T-helper 2 cell (primary cell): ENCODE measurements around the gene FAM120B.
"Not testable (repeated sequence)": the region's sequence is repeated elsewhere in the genome, so short reads cannot be mapped to it uniquely, and the experiment has no call there.

Experiments used
- DNase-seq, 5 experiments: peaks; one replicate each; pipeline versions ENCODE4 v3.0.0 to v3.0.0-alpha.2; 2012 to 2022

FAM120B gene

DNA sequence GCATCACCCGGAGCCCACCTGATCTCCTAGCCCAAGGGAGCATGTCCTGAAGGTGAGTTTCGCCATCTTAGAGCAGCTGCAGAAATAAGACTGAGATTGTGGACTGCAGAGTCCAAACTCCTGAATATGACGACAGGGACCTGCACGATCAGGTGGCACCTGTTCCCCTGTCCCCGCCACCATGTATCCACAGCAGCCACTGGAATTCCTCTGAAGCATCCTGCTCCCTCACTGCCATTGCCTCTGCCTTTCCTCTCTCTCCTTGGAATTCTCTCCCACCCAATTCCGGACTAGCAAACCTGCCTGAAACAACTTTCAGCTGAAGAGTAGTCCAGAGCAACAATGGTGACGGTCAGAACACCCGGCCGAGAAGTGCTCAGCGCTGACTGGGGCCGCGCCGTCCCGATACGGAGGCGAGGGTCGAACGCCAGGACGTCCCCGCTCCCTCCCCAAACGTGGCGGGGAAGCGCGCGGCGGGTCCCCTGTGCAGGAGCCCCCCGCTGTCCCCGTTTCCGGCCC, 694 bp upstream of the FAM120B start:
- no peak for DNase-seq

DNA sequence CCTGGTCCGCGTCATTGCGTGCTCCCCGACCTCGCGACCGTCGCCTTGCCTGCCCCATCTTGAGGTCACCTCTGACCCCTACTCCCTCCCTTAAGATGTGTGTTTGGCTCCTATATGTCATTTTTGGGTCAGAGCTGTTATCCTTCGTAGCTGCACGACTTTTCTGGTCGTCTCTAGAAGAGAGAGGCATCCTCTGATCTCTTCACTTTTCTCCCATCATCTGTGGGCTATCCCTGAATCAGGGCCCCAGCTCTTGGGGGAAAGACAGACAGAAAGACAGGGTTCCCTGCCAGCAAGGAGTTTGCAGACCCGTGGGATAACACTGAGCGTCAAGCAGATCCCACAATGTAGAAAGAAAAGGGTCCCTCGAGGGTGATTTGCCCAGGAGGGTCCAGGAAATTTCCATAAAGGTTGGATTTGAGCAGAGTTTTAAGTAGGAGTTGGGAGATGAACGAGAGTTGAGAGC, 555 bp downstream of the FAM120B start:
- DNase-seq: no peak

DNA sequence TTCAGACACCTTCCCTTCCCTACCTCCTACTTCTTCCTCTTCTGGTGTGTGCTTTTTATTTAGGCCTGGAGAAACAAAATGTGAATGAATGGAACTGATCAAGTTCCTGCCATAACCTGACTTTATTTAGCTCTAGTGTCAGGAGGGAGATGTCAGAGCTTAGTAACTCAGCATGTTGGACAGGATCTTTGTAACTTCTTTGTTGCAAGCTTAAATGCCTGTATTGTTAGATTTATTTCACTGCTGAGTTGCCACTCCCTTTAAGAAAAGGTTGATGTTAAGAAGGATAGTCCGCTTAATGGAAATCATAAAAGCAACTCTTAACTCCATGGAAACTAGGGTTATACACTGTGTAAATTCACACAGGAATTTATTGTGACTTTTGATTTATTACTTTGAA, 2.2 kb downstream of the FAM120B start:
- no peak for DNase-seq

DNA sequence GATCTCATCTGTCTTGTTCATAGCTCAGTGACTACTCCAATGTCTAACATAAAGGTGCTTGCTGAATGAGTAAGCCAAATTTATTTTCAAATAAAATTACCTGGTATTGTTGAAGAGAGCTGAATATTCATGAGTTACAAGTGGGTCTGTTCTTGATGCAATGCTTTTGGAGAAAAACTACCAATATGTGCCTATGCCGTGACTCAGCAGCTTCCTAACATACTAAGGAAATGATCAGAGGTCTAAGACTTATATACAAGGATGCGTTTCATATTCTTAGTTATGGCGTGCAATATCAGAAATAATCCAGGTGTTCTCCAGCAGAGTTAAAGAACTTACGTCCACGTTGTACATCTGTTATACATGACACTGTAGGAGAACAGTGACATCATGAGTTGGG, 5.1 kb downstream of the FAM120B start:
- DNase-seq: no peak

DNA sequence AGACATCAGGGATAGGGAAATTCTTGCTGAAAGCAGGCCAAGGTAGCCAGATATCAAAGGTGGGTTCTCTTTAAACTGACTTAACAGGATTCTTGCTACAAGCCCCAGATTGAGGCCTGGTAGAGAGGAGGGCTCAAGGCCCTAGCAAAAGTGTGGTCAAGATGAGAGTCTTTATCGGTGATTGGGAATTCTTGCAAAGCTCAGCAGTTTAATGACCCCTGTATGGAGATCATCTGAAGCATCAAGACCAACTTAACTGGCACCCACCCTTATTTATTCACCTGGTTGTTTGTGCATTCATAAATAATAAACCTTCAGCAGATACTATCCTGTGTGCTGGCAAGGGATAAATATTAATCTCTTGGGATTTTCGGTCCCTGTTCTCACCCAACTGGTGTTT, 6.3 kb downstream of the FAM120B start:
- DNase-seq: no peak

DNA sequence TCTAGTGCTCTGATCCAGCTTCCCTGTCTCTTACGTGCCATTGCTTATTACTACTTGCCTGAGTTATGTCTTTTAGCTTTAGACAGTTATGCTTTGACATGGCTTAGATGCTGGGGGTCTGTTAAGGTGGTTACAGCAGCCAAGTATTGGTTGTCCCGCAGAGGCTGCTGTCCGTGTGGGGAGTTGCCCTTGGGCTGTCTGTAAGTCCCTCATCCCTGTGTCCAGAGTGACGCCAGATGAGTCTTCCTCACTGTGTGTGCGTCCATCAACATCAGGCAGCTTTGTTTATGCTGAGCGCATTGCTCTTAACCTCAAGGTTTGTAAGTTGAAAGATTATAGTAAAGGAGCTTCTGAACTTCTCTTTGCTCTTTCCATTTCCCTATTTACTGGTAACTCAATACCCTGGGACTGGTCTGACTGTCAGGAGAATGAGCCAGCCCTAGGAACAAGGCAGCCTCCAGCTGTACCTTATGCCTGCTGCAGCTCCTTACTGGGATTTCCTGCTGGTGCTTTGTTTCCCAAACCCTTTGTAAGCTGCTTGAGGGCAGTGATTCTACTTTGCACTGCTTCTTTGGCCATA, 7.2 kb downstream of the FAM120B start:
- DNase-seq: no peak

DNA sequence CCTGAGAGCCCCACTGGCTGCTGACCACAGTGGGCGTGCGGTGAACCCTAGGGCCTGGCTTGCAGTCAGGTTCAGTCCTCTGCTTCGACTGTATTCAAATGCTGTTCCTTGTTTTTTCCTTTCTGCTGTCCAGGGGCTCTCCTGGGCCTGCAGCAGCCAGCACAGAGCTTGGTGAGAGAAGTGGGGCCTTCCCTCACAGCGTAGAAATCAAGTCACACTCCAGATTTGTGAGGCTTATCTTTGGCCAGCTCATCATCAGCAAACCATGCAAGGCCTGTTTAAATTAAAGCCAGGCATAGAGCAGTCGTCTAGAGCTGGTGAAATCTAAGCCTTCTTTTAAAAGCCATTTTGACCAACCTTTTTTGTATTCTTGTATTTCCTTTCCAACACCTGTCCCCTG, 8.4 kb downstream of the FAM120B start:
- no peak for DNase-seq

DNA sequence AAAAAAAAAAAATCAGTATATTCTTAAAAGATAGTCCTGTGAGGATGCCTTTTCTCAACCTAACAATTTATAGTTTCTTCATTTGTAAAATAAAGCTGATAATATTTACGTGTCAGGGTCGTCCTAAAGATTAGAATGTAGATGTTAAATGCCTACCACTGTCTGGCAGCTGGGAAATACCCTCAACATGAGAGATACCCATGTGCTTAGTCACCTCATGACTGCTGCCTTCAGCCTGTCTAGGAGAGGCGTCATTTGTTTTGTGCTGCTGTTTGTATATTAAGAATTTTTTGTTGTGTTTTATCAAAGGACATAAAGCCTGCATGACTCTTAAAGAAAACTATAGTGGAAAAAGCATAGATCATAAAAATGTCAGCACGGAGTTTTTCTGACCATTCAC, 9.5 kb downstream of the FAM120B start:
- no peak for DNase-seq

DNA sequence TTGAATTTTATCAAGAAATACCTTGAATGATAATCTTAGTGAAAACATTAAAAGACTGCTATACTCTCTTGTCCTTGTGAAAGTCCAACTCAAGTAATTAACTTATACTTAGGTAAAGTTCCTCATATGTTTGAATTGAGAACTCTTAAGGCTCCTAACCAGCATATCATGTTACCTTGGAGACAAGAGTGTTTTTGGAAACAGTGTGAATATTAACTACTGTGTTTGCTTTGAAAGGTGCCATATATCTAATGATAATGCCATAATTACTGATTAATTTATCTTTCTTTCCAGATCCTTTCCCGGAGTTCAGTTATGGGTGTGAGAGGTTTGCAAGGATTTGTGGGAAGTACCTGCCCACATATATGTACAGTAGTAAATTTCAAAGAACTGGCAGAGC, 10.5 kb downstream of the FAM120B start:
- DNase-seq: no peak

DNA sequence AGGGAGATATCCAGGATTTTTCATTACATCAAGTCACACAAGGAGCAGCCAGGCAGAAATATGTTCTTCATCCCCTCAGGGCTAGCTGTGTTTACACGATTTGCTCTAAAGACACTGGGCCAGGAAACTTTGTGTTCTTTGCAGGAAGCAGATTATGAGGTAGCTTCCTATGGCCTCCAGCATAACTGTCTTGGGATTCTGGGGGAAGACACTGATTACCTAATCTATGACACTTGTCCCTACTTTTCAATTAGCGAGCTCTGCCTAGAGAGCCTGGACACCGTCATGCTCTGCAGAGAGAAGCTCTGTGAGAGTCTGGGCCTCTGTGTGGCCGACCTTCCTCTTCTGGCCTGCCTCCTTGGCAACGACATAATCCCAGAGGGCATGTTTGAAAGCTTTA, 11.2 kb downstream of the FAM120B start:
- DNase-seq: no peak

DNA sequence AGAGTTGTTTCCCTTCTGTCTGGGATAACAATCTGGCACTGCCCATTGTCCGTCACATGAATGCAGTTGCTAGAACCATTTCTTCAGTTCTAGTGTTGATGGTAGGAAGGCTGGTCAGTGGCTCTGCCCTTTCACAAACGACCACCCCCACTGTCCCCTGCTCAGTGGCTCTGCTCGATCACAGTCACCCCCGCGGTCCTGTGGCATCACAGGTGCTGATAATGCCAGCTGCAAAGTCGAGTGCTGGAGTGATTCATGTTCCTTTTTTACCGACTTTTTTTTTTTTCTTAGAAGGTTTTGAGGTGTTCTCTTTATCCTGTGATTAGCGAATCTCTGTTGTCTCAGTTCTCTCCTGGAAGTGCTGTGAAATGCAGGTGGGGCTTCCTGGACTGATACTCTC, 22.8 kb downstream of the FAM120B start:
- DNase-seq: no peak

DNA sequence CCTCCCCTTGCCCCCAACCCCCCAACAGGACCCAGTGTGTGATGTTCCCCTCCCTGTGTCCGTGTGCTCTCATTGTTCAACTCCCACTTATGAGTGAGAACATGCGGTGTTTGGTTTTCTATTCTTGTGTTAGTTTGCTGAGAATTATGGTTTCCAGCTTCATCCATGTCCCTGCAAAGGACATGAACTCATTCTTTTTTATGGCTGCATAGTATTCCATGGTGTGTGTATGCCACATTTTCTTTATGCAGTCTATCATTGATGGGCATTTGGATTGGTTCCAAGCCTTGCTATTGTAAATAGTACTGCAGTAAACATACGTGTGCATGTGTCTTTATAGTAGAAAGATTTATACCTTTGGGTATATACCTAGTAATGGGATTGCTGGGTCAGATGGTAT, 28.6 kb downstream of the FAM120B start:
- DNase-seq: not testable (repeated sequence)

DNA sequence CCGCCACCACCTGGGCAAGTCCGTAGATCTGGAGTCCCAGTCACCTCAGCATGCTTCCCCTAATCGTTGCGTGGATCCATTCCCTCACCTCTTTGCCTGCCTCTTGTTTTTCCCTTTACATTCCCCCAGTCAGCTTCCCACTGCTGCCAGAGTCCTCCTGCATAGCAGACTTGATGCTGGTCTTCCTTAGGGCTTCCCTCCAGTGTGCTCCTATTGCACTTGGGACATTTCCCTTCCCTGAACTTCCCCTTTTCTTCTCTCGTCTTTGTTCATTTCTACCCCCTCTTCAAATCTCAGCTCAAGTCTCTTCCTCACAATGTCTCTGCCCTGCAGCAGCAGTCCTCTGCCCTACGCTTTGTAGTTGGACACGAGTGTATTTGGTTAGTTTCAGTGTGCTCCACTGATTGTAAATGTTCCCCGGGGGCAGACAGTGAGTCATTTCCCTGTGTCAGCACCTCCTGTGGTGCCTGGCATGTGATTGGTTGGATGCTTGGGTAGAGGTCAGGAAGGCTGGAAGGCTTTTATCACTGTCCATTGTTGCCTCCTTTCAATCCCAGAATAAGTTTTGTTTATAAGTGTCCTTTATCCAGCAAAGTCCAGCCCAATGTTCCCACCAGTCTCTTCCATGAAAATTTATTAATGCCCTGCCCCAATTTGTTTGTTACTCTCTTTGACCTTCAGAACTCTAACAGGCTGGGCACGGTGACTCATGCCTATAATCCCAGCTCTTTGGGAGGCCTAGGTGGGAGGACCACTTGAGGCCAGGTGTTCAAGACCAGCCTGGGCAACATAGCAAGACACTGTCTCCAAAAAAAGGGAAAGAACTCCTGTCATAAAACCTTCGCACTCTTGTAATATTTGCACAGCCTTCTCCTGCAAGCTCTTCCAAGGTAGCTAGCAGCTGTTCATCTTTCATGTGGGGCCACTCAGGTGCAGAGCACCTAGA, 38.3 kb downstream of the FAM120B start:
- DNase-seq: peak in 1 of 5 experiments; percentile 19

DNA sequence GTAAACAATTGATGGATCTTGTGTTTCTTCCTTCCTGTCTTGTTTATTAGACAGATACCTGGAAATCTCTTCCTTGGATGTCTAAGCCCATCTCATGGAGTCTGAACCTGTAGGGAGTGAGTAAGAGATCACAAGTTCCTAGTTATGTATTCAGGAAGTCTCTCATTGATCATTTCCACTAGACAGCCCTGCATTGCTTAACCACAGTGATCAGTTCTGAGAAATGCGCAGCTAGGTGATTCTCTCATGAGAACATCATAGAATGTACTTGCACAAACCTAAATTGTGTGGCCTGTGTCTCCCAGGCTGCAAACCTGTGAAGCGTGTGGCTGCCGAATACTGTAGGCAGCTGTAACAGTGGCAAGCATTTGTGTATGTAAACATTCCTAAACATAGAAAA, 39.1 kb downstream of the FAM120B start:
- peak in 1 of 5 experiments; percentile 79 for DNase-seq

DNA sequence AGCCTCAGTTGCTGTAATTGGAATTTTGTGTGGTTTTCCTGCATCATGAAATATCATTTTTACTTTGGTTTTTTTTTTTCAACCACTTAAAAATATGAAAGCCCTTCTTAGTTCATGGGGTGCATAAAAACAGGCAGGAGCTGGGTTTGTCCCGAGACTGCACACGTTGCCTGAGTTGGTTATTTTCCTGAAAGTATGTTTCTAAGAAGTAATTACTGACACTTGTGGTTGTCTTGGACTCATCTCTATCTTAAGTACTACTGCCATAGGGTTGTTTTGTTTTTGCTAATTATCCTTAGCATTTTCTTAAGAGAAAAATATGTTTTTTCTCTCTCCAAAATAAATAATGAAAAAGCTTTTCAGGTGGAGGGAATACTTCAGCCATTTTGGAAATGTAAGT, 40.1 kb downstream of the FAM120B start:
- peak in 1 of 5 experiments; percentile 38 for DNase-seq

DNA sequence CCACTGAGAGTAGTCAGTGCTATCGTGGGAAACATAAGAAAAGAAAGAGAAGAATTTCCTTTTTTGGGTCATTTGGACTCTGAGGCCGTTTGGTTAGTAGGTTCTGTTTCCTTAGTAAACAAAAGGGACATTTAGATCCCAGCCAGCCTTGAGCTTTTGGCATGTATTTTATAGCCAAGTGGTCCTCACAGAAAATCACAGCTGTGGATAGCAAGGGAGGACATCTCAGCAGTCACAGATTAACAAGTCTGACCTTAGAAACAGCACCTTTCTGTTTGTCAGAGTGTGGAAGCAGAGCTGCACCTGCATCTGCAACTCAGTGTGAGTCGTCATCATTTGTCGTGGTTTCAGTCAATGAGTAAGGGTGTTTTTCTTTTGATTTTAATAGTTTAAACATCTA, 40.5 kb downstream of the FAM120B start:
- DNase-seq: peak in 1 of 5 experiments; percentile 54

DNA sequence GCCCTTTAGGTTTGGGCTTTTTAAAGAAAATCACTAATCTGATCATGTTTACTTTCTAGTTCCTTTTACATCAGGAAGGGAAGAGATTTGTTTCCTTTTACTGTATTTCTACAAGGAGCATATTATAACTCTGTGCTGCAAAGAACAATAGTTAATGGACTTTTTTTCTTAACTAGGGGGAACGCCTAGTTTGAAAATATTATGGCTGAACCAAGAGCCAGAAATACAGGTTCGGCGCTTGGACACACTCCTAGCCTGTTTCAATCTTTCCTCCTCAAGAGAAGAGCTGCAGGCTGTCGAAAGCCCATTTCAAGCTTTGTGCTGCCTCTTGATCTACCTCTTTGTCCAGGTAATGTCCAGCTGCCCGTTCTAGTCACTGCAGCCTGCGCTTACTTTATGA, 41.4 kb downstream of the FAM120B start:
- no peak for DNase-seq

DNA sequence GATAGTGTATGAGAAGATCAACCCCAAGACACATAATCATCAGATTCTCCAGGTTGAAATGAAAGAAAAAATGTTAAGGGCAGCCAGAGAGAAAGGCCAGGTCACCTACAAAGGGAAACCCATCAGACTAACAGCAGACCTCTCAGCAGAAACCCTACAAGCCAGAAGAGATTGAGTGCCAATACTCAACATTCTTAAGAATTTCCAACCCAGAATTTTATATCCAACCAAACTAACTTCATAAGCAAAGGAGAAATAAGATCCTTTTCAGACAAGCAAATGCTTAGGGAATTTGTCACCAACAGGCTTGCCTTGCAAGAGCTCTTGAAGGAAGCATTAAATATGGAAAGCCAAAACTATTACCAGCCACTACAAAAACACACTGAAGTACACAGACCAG, 44.9 kb downstream of the FAM120B start:
- not testable (repeated sequence) for DNase-seq

DNA sequence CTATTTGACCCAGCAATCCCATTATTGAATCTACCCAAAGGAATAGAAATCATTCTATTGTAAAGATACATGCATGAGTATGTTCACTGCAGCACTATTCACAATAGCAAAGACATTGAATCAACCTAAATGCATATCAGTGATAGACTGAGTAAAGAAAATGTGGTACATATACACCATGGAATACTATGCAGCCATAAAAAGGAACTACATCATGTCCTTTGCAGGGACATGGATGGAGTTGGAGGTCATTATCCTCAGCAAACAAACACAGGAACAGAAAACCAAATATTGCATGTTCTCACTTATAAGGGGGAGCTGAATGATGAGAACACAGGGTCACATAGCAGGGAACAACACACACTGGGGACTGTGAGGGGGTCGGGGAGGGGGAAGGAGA, 48.6 kb downstream of the FAM120B start:
- DNase-seq: not testable (repeated sequence)

DNA sequence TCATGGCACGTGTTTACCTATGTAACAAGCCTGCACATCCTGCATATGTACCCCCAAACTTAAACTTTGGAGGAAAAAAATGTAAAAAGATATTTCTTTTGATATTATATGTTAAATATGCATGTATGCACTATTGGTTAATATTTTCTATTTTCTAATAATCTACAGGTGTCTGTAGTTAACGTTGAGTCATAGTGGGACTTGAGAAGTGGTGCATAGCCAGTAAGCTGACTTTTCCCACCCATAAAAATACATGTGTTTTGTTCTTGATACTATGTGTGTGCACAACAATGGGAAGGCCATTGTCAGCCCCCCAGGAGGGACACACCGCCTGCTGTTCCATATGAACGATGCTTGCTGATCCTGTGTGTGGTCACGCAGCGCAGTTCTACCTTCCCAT, 49.1 kb downstream of the FAM120B start:
- DNase-seq: no peak

DNA sequence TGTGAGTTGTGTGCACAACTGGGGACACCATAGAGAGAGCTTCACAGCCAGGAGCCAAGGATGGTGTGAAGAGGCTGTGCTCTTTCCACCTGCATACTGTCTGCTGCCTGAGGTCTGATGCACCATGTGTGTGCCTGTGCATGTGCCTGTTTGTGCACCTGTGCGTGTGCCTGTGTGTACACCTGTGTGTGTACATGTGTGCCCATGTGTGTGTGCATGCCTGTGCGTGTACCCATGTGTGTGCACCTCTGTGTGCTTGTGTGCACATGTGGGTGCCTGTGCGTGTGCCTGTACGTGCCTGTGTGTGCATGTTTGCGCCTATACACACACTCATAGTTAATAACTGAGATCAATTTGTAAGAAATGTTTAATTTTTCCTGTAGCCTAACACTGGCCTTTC, 51.3 kb downstream of the FAM120B start:
- no peak for DNase-seq

DNA sequence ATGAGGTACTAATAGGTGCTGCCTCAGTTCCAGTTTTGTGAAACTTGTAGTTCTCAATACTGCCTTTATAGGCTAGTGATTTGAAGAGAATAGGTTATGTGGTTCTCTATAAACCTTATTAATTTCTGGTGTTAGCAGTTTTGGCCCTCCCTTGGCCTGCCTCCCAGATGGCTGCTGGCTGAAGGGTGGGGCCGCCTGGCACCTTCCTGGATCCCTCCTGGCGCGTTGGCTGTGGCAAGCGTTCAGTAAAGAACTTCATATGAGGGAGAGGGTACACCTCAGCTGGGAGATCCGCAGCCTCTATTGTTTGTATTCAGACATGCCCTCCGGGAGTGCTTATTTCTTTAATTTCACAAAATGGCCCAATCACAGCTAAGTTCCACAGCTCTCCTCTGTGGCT, 51.9 kb downstream of the FAM120B start:
- DNase-seq: no peak

DNA sequence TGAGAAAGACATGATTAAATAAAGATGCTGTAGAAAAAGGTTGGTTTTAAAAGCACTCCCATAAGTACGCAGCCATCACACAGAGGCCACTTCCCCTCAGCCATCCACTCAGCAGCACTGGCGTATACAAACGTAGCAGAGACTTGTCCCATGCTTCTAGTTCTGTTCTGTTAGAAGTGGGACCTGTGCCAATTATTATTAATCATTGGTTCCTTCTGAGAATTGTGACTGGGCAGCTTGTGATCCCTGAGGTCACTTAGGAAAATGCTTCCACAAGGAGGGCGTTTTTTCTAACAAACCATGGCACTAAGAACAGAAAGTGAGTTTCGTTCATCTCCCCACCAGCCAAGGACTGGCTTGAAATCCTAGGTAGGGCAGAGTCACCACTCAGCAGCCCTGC, 53.9 kb downstream of the FAM120B start:
- no peak for DNase-seq

DNA sequence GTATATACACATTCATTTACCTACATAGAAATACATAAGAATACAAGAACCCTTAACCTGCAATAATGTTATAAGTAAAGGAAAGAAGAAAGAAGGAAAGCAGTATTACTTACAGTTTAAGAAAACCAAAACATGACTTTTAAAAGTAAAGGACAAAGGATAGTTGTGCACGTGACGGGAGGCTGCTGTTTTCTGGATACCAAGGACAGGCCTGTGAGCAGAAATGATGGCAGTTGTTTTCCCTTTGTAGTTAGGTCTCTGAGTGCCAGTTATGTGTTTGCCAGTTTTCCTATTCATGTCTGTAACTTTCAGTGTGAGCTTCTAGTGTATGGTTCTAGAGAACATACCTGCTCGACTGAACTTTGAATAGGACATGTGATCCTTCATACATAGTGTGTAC, 54.8 kb downstream of the FAM120B start:
- DNase-seq: no peak
